HG03108 (cell line): Measurements from ENCODE around the gene ITPRIPL1.

ENCODE experiments used
- ATAC-seq: cut with Tn5 transposase; IDR thresholded peaks from one replicate; pipeline ENCODE4 v1.9.1; 2021; ENCODE audit warnings: moderate library complexity; ENCODE audit not compliant: unreplicated experiment

Gene ITPRIPL1

DNA sequence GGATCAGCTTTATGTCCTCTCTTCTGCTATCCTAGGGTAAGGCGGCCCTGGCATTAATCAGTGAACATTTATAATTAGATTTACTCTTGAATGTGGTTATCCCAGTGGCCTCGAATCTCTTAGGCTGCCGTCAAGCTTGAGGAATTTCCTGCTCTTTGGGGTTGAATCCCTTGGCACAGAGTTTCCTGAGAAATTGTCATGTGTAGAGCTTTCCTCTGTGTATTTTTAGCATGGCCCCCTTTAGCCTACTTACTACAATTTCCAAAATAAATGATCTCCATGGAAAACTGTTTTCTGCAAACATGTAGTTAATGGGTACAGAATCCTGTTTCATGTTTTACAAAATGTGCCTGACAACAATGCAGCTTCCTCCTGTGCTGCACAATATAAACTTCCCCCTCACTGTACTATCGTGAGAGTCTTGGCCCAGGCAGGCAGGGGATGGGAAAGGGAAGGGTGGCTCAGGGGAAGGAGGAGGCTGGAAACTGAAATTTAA lies 28.5 kb downstream of the ITPRIPL1 start:
- ATAC-seq, result no peak

DNA sequence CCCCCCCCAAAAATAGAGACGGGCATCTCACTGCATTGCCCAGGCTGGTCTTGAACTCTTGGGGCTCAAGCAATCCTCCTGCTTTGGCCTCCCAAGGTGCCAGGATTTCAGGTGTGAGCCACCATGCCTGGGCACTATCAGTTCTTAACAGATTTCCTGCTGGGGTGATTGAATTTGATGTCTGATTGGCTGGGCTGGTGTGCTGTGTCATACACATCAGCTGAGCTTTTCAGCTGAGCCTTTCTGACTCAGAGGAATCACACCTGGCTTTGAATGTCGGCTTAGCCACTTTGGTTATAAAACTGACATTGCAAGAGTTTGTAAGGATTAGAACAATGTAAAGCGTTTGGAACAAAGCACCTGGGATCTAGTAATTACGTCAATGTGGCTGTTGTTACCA lies 29.4 kb downstream of the ITPRIPL1 start:
- no peak for ATAC-seq

DNA sequence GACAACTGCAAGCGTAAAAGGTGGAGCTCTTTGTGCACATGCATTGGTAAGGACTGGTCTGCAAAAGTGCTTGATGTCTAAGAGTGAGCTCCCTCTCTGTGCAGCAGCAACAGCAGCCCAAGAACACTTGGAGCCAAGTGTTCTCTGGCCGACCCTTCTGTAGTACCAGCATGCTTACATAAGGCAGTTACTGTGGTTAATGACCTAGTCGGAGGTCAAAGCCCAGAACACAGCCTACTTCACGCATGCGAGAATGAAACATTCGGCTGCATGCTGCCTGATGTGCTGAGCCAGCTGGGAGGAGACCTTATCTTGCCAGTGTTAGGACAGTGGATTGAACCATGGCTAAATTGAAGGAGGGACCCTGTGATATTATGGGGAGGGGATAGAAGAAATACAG lies 31.8 kb downstream of the ITPRIPL1 start:
- no peak for ATAC-seq

DNA sequence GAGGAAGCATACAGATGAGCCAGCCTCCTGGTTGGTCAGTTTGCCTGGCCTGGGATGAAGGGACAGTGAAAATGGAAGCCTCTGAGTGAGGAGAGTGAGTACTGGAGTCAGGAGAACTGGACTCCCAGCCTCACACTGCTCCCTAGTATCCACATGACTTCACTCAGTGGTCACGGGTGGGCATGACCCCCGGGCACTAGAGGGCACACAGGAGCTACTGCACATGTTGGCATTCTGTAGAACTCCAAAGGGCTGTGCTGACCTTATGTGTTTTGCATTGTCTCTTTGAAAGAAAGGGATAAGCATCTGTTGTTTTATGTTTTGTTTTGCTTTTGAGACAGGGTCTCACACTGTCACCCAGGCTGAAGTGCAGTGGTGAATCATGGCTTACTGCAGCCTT lies 34.2 kb downstream of the ITPRIPL1 start:
- no peak for ATAC-seq

DNA sequence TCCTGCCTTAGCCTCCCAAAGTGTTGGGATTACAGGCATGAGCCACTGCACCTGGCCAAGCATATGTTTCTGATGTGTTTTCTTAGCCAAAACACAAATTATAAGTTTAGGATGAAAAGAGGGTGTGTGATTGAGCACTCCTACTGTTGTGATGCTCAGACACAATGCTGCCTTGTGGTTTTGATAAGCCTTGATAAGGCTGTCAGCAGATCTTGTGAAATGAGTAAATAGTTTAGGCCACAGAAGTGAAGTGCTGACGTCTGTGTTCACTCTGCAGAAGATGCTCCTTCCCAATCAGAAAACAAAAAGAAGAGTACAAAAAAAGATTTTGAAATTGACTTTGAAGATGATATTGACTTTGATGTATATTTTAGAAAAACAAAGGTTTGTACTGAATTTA lies 34.7 kb downstream of the ITPRIPL1 start:
- no peak for ATAC-seq

DNA sequence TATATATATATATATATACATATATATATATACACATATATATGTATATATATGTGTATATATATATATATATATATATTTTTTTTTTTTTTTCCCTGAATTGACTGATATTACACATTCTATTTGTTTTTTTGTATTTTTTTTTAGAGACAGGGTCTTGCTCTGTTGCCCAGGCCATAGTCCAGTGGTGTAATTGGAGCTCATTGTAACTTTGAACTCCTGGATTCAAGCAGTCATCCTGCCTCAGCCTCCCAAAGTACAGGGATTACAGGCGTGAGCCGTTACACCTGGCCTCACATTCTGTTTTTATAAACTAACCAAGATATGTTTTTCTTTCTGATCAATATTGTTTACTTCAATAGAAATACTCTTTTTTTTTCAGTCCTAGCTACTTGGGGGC lies 36.6 kb downstream of the ITPRIPL1 start:
- ATAC-seq, result no peak

DNA sequence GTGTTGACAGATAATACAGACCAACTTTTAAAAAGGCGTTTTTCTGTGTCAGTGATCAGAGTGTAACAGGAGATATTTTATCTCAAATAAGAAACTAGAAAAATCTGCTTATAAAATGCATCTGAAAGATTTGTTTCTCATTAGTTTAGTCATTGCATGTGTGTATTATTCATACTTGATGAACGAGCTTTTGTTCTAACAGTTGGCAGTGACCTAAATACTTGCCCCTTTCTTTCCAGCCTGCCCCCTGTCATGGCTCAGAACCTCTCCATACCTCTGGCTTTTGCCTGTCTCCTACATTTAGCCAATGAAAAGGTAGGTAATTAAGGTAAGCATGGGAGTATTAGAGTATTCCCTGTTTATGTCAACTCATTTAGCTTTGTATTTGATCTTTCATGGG lies 44.1 kb downstream of the ITPRIPL1 start:
- ATAC-seq, result no peak

DNA sequence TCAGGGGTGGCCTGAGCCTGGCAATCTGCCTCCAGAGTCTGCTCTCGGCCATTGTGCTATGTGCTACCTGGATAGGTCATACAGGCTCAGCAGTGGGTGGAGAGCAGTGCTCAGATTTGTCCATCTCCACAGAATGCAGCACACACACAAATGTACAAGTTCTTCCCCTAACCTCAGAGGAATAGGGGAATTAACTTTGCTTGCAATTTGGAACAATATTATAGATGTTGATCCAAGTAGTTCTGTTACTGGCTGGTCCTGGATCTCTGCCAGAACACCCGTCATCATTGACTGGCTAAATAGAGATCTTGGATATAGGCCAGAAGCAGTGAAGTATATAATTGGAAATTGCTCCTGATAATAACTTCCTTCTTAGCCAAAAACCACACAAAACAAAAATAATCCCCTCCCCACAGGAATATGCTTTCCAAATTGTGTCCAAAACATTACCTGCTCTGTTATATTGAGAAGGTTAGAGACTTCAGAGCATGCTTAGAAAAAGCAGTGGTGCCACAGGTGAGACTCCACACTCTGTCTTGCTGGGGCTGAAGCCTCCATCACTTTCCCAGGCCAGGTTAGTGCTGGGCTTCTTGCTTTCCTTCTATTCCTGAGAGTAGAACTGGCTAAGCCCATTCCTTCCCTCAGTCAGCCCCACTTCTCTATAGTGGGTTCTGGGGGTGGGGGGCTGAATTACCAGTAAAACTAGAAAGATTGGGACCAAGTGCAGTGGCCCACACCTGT lies 49.3 kb downstream of the ITPRIPL1 start:
- ATAC-seq, result no peak
